ENCODE results near the gene GRK5. TPM values are rescaled to one million over a fixed set of nuclear protein-coding genes. Genes with fewer than 3 reads are reported as not detected.

The GRK5 gene
- total RNA-seq, 2 experiments from 2014 or later: 11.4 to 13.3 TPM

DNA sequence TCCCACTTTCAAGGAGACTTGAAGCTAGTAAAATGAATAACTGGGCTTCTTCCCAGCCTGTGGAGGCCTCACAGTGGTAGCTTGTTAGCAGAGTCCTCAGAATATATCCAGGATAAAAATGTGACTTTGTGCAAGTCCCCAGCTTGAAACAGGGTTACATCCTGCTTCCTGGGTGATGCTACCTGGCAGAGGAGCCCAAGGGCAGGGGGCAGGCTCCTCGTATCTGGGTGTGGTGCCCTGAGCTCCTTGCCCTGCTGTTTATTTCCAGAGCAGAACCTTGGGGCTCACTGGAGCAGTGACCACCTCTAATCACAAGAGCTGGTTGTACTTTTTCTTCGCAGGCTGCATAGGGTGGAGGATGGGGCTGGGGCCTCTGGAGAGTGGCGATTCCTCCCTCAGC lies 94.8 kb downstream of the GRK5 start:
- CTCF ChIA-PET: interaction anchor here (1.1 to 1.9 kb wide), 3 partner anchors 13 to 95 kb away, joined by 4 to 8 read pairs (median 6); partner anchors contain the start of gene GRK5
- POLR2A ChIA-PET: interaction anchor here (0.6 to 2.4 kb wide), 3 partner anchors 12 to 115 kb away, joined by 3 to 12 read pairs (median 3); no protein-coding TSS in a partner anchor

DNA sequence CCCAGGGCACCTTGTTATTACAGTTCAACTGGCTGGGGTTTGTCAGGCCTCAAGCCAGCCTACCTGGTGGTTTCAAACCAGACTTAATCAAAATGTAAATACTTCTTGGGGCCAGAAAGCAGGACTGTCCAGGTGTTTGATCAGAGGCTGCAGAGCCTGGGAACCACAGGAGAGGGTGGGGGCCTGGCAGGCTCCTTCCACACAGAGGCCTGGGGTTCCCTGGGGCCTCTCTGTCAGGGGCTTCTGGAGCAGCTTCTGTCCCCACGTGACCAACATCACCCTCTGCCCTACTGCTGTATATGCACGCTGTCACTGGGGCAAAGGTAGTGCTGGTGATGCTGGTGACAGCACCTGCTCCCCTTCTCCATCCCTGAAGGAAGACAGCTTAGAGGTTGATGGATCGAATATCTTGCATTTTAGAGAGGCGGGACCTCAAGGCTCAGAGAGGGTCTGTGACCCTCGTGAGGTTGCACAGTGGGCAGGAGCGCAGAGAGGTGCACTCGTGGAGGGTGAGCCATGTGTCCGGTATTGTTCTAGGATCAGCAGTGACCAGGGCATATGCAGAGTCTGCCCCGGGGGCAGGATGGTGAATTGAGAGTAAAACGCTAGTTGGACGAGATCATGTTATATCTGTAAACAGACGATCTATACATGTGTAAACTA lies 95.4 kb downstream of the GRK5 start:
- POLR2A ChIA-PET: interaction anchor here (2.4 kb wide), 1 partner anchor 33 kb away, joined by 12 read pairs; no protein-coding TSS in a partner anchor

DNA sequence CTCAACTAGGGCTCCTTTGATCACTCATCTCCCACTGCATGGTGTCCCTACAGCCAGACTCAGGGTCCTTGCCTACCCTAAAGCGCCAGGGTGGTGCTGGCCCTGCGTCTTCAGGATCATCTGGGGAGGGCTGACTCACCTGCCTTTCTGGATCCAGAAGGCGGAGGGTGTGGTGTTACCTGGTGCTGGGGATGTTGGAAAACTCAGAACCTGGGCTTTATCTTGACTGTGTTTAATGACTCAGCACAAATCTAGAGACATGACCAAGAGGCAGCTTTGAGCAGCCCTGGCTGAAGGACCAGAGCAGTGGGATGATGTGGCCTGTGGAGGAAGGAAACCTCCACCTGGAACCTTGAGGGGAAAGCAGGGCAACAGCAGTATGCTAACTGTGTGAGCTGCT lies 96.5 kb downstream of the GRK5 start:
- ChIA-PET CTCF (interaction anchor here (0.6 to 4.3 kb wide), 2 partner anchors 84 to 96 kb away, joined by 3 to 19 read pairs; partner anchors contain the start of gene GRK5), POLR2A (no interaction called here)

More for the DNA sequence above, 95.4 kb downstream of the GRK5 start:
- CTCF ChIA-PET: interaction anchor here (1.9 kb wide), 1 partner anchor 96 kb away, joined by 8 read pairs; the partner anchor contains the start of gene GRK5

DNA sequence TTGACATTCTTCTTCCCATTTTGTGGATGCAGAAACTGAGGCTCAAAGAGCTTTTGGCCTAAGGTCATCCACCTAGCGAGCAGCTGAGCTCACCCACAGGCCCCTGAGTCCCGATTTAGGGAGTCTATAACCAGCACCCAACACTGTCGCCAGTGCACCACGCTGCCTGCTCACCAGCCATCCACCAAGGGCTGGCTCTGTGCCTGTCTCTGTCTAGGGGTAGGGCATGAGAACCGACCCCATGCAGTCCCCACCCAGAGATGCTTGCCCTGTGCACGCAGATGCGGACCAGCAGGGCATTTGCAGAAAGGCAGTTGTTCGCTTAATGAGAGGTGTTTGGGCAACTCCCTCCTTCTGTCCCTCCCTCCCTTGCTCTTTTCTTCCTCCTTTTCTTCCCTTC lies 97.2 kb downstream of the GRK5 start:
- ChIA-PET CTCF (interaction anchor here (0.6 to 4.3 kb wide), 3 partner anchors 11 to 114 kb away, joined by 3 to 19 read pairs (median 12); partner anchors contain the start of gene GRK5), POLR2A (no interaction called here)

DNA sequence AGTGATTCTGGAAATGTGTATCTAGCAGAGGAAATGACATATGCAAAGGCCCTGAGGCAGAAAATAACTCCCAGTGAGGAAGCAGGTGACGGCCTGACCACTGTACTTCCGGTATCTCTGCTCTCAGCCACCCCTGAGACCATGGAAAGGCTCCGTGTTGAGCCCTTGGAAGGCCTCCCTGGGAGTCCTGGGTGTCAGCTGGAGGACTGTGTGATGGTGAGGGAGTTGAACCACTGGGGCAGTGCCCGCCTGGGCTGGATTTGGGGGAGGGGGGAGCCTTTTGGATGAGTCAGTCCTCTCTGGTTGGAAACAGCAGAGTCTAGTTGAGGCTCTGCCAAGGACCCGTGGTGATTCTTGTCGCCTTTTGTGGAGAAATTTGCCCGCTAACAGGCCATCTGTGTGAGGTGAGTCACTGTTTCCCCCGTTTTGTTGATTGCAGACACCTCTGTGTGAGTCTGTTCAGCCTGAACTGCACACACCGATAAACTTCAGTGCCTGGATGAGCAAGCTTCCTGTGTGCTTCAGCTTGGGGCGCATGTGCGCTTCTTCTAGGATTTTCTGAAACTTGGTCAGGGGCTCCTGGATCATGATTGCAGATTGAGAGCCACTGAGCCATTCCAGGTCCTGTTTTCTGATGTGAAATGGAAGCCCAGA lies 98.6 kb downstream of the GRK5 start:
- ChIA-PET POLR2A (interaction anchor here (1.0 to 1.7 kb wide), 5 partner anchors 9 to 99 kb away, joined by 3 to 12 read pairs (median 4); partner anchors contain the start of gene GRK5), CTCF (interaction anchor here (1.0 to 4.3 kb wide), 7 partner anchors 9 to 184 kb away, joined by 3 to 19 read pairs (median 4); partner anchors contain the start of gene GRK5)

DNA sequence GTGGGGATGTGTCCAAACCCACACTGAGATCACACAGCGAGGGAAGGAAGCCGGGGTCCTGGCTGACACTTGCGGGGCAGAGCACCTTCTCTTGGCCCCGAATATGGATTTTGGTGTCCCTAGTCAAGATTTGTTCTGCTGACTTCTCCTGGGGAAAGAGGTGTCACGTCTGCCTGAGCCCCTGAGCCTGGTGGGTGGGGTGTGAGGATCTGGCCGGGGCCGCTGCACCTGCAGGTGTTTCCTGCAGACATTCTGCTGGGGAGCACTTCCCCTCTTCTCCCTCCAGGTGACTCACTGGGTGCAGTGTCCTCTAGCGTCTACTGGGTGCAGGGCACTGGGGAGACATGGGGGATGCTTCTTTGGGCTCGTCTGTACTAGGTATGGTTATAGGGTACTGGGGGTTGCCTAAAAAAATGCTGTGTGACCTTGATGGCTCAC lies 99.2 kb downstream of the GRK5 start:
- ChIA-PET CTCF (interaction anchor here (1.0 to 4.3 kb wide), 7 partner anchors 9 to 183 kb away, joined by 3 to 19 read pairs (median 4); partner anchors contain the start of gene GRK5), POLR2A (interaction anchor here (1.1 to 1.7 kb wide), 4 partner anchors 9 to 99 kb away, joined by 3 to 12 read pairs (median 4); partner anchors contain the start of gene GRK5)

DNA sequence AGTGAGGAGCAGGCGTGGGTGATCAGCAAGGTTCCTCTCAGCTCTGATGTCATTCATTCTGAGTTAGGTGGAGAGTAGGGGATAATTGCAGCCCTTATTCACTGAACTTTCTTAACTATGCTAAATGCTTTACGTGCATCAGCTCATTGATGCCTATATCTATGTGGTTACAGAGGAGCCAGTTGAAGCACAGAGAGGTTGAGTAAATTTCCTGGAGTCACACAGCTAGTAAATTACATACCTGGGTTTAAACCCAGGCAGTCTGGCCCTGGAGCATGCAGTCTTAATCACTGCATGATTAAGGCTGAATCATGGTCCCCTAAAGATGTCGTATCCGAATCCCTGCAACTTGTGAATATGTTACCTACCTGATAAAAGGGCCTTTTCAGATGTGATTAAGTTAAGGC lies 99.6 kb downstream of the GRK5 start:
- POLR2A ChIA-PET: interaction anchor here (1.1 to 1.7 kb wide), 2 partner anchors 9 to 100 kb away, joined by 3 to 12 read pairs; partner anchors contain the start of gene GRK5
- CTCF ChIA-PET: interaction anchor here (2.3 to 4.3 kb wide), 3 partner anchors 8 to 100 kb away, joined by 8 to 19 read pairs (median 12); partner anchors contain the start of gene GRK5

DNA sequence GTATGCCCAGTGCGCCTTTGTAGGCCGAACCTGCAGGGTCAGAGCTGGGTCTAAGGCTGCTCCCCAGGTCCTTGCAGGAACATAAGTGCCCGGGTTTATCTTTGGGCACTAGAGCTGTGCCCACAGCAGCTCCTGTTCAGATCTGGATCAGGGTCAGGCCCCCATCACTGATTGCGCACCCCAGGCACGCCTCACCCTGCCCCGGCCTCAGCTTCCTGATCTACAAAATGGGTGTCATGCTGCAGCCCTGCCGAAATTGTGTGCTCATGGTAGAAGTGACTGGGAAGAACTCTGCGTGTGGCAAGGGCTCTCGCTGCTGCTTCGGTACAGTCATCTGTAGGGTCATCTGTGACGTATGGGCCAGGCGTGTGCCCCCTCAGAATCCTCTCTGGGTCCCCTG lies 100.7 kb downstream of the GRK5 start:
- ChIA-PET POLR2A (no interaction called here), CTCF (interaction anchor here (1.5 to 2.3 kb wide), 2 partner anchors 10 to 38 kb away, joined by 3 to 8 read pairs; no protein-coding TSS in a partner anchor)

DNA sequence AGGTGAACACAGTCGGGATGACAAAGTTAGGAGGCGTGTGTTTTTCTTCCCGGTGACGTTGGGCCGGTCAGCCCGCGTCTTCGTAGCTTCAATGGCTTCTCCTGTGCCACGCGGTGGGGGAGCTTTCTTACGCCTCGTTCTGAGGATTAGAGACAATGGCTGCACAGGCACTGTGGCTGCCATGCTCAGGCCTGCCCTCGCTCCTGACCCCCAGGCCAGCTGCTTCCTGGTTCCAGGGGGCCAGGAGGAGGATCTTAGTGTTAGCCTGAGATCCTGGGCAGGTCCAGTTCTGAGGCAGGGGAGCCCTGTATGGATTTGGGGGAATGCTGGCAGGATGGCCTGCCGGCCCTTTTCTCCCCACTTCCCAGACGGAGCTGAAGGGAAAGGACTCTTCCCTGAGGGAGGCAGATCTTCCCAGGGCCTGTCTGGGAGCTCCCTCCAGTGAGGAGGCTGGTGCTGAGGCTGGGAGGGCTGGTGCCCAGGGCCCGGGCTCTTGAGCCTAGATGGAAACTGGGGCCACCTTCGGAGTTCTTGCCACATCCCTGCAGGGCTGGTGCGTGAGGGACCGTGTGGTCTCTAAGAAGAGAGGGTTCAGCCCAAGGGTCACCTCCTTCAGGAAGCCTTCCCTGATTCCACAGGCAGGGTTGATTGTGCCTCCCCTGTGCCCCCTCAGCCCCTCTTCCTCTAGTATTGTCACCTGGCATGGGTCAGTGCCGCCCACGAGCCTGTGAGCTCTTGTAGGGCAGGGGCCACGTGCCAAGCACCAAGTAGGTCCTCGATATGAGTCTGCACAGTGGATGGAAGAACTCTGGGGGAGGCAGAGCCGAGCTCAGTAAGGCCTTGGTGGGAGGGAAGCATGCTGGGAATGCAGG lies 101.4 kb downstream of the GRK5 start:
- CTCF ChIA-PET: interaction anchor here (1.5 kb wide), 1 partner anchor 9 kb away, joined by 3 read pairs; no protein-coding TSS in a partner anchor
- POLR2A ChIA-PET: no interaction called here

DNA sequence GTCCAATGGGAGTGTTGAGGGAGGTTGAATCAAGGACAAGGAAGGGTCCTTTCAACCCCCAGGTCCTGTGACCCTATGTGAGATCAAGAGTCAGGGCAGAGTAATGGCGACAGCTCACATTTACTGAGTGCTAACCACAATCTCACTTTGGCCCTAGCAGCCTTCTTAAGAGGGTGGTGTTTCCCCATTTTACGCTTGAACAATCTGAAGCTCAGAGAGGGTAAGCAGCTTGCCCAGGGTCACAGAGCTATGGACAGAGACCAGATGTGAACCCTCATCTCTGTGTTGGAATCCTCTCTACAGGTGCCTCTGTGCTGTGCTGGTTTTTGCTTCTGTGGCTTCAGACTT lies 102.0 kb downstream of the GRK5 start:
- ChIA-PET CTCF (interaction anchor here (0.7 to 1.5 kb wide), 2 partner anchors 9 to 209 kb away, joined by 3 read pairs; no protein-coding TSS in a partner anchor), POLR2A (no interaction called here)

DNA sequence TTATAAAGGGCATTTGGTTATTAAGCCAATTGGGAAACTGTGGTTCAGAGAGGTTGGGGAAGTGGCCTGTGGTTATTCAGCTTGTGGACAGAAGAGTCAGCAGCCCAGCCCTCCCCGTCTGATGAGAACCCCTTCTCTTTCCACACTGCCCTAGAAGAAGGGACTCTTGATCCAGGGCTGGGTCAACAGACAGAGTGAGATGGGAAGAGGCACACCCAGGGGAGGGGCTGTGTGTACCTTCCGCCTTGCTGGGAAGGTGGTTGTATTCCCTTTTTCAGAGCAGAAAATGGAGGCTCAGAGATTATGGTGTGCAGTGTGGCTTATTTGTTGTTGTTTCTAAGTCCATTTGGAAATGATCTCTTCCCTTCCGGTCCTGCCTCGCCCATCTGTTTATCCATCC lies 103.4 kb downstream of the GRK5 start:
- POLR2A ChIA-PET: no interaction called here
- CTCF ChIA-PET: no interaction called here

DNA sequence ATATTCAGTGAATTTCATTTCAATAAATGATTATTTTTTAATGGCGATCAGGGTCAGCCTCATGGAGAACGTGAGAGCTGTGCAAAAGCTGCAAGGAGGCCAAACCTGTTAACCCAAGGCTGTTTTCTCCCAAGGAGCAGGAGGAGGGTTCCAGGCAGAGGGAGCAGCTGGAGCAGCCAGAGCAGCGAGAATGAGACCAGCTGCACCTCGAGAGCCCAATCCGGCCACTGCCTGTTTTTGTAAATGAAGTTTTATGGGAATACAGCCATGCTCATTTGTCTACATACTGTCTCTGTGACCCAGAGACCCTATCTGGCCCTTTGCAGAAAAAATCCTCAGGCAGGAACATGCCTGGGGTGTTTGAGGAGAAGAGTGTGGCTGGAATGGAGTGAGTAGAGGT lies 104.9 kb downstream of the GRK5 start:
- POLR2A ChIA-PET: no interaction called here
- CTCF ChIA-PET: interaction anchor here (1.1 kb wide), 1 partner anchor 133 kb away, joined by 4 read pairs; no protein-coding TSS in a partner anchor

DNA sequence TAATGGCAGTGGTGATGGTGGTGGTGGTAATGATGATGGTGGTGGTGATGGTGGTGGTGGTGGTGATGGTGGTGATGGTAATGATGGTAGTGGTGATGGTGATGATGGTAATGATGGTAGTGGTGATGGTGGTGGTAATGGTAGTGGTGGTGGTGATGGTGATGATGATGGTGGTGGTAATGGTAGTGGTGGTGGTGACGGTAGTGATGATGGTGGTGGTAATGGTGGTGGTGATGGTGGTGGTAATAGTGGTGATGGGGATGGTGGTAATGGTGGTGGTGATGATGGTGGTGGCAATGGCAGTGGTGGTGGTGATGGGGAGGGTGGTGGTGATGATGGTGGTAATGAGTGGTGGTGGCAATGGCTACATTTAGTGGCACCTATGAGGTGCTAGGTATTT lies 105.7 kb downstream of the GRK5 start:
- ChIA-PET POLR2A (no interaction called here), CTCF (no interaction called here)

DNA sequence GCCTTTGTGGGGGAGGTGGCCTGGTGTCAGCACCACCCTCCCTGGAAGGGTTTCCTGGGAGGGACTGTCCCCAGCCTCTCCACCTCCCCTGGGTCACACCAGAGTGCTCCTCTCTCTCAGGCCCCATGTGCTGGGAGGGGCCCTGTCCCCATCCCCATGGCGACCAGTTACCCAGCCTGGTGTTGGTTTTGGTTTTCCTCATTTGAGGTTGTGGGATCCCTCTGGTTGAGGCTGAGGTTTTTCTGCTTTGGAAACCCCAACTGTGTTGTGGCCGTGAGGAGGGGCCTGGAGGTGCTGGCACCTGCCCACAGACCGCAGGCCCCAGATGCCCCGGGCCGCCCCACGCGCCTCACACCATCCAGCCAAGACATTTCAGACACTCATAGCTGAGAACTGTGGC lies 106.3 kb downstream of the GRK5 start:
- ChIA-PET CTCF (interaction anchor here (1.0 to 3.1 kb wide), 3 partner anchors 8 to 43 kb away, joined by 3 to 12 read pairs (median 3); no protein-coding TSS in a partner anchor), POLR2A (interaction anchor here (0.7 to 1.3 kb wide), 2 partner anchors 12 to 42 kb away, joined by 3 to 4 read pairs; no protein-coding TSS in a partner anchor)

DNA sequence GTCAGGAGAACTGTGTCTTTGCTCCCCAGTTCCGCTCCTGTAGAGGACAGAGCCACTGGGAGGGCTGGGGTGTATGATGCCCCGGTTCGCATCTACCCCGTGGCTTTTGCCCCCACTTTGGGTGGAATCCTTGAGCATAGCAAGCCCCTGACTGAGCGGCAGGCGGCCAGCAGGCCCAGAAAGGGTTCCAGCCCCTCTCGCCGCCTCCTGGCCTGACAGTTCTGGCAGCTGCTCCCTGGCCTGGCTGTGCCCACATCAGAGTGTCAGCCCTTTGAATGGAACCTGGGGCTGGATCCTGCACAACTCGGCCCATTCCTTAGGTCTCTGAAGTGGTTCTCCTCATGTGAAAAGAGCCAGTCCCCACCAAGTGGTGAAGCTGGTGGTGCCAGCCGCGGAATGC lies 106.7 kb downstream of the GRK5 start:
- CTCF ChIA-PET: interaction anchor here (1.0 to 3.1 kb wide), 4 partner anchors 8 to 65 kb away, joined by 3 to 12 read pairs (median 3); no protein-coding TSS in a partner anchor
- POLR2A ChIA-PET: interaction anchor here (0.7 to 1.3 kb wide), 2 partner anchors 13 to 43 kb away, joined by 3 to 4 read pairs; no protein-coding TSS in a partner anchor

DNA sequence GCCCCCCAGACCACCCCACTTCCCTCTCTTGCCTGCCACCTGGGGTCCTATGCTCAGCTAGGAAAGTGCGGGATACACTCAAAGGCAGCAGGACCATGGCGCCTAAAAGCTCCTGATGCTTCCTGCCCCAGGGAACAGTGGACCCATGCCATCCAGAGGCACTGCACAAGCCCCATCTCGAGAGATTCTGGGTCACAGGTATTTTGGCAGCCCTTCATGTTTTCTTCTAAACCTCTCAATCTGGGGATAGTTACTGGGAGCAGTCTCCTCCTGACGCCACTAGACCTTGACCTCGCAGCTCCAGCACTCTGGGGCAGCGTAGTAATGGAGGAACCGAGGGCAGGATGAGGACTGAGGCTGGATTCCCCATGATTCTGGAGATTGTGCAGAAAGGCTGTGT lies 107.1 kb downstream of the GRK5 start:
- ChIA-PET CTCF (interaction anchor here (1.0 to 3.1 kb wide), 4 partner anchors 9 to 66 kb away, joined by 3 to 12 read pairs (median 3); no protein-coding TSS in a partner anchor), POLR2A (interaction anchor here (0.7 to 1.3 kb wide), 2 partner anchors 13 to 43 kb away, joined by 3 to 4 read pairs; no protein-coding TSS in a partner anchor)

DNA sequence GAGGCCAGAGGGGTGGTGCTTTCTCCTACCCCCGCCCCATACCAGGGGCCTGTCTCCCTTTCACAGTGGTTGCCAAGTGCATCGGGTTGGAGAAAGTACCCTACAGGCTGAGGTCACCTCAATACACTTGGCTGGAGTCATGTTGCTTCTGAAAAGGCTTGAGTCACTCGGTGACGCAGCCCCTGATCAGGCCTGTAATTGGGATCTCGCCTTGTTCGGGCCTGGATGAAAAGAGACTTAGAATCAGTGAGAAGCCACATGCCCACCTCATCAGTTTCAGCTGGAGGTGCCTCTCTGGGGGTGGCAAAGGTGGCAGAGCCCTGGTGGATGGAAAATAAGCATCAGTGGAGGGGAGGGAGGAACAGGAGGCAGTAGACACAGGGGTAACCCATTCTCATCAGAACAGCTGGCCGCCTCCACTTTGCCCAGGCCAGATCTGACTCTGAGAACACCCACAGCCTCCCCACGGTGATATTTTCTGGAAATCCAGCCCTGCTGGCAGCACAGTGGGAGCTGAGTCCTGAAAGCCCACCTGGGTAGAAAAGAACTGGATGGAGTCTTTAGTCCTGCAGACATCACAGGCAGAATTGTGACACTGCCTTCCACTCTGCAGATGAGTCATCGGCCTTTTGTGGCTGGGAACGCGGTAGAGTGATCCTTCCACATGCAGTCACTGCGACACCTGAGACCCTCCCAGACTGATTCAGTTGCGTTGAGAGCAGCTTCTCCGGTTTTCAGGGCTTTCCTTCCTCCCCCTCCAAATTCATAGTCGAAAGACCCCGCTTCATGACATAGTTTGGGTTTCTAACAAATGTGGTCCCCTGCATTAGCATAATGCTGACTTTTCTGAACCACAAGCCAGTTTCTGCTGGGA lies 108.0 kb downstream of the GRK5 start:
- ChIA-PET POLR2A (interaction anchor here (1.4 to 2.2 kb wide), 2 partner anchors 9 to 108 kb away, joined by 5 to 12 read pairs; partner anchors contain the start of gene GRK5), CTCF (interaction anchor here (0.6 to 3.1 kb wide), 8 partner anchors 9 to 364 kb away, joined by 3 to 12 read pairs (median 3); no protein-coding TSS in a partner anchor)

Measured in activated CD8-positive, alpha-beta memory T cell treated with anti-CD3 and anti-CD28 coated beads for 36 hours (primary cell).